RCC 7860 (cell line): ENCODE measurements around the gene VMO1.
"Not testable (repeated sequence)": the region's sequence is repeated elsewhere in the genome, so short reads cannot be mapped to it uniquely, and the experiment has no call there.

Source experiments
- DNase-seq: peaks from one replicate; pipeline ENCODE4 v3.0.0-alpha.2; 2015; ENCODE audit warnings: low spot score
- FAIRE-seq: peaks from 2 replicates; lab custom pipeline; 2012; peaks lifted over from hg19 to GRCh38; lab: Jason Lieb, UNC

The VMO1 gene, protein sequence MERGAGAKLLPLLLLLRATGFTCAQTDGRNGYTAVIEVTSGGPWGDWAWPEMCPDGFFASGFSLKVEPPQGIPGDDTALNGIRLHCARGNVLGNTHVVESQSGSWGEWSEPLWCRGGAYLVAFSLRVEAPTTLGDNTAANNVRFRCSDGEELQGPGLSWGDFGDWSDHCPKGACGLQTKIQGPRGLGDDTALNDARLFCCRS

DNA sequence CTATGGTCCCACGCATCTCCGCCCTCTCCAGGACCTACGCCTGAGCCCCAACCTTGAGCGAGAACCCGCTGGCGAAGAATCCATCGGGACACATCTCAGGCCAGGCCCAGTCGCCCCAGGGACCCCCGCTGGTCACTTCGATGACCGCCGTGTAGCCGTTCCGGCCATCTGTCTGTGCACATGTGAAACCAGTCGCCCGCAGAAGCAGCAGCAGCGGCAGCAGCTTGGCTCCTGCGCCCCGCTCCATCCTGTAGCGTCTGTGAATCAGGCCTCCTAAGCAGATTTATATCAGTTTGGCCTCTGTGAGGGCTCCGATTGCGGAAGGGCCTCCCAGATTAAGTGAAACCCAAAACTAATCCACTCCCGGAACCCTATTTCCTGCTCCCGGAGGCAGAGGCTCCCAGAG is at the start of gene VMO1:
Gene VMO1 (minus strand): TSS at position 259 of the 406 bp plus-strand sequence. CDS start 12 bp downstream, at position 247.
- DNase-seq (no peak), FAIRE-seq (no peak)

DNA sequence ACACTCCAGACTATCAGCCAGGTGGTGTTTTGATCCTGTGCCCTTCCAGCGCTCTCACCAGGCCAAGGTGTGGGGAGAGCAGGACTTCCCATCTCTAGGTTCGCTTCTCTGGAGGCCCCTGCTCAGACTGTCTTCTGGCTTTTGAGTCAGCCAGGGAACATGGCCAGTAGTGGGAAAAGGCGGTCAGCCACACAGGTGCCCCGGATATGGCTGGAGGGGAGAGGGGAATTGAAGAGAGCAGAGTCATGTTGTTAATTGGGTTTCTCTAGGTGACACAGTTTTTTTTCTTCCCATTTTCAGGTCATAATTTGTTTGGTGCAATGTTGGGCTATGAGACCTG is 48.5 kb upstream of the VMO1 start:
- DNase-seq (no peak), FAIRE-seq (no peak)

DNA sequence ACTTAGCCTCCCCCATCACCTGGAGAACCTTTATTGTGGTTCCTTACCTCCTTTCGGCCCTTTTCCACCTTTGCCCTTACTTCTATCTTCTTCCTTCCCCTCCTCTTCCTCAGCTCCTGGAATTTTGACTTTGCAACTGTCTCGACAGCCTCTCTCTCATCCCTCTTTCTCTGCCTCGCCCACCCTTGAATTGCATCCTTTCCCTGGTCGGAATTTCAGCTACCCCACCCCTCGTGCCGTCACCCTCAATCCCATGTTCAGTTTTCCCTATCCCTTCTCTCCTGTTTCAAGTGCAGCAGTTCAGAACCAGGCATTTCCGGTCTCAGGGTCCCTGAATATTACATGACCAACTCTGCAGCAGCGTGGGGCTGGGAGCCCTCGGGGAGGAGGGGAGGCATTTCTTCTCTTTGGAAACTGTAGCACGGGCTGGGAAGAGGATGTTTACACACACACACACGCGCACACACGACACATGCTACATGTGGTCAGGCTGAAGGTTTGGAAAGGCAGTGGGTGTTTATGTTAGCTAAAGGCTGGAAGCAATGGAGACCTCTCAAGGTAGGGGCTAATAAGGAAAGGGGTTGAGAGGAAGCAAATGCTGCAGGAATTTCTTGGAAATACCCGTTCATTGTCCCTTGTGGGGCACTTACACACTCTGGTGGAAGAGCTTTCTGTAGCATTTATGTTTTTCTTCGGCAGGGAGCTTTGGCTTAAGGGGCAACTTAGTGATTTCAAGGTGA is 47.9 kb upstream of the VMO1 start:
- DNase-seq (peak; percentile 5), FAIRE-seq (no peak)

DNA sequence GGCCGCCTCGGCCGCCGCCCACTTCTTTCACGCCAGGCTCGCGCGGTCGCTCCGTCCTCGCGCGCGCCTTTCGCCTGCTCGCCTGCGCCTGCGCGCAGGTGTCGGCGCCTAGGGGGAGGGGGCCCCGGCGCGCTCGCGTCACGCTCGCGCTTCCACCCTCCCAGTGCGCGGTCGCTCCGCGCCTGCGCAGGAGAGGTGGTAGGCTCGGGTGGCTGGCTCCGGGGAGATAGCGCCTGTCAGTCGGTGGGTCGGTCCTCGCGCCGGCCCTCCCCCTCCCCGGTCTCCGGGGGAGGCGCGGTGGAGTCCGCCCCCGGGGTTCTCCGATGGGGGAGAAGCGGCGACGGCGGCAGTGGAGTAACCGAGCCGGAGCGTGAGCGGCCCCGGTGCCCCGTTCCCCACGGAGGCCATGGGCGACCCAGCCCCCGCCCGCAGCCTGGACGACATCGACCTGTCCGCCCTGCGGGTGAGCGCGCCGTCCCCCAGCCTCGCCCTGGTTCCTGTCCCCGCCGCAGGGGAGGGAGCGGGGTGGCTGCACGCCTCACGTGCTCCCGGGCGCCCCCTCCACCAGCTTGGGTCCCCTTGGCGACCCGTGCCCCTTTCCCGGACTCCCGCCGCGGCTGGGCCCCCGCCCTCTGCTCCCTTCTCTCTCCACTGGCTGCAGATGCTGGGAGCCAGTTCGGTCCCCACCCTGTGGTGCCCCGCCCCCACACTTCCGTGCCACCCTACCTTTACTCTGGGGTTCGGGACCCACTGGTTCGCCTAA is 47.2 kb upstream of the VMO1 start, which contains the start of gene MINK1:
Gene MINK1 (plus strand): TSS at position 163 of the 763 bp plus-strand sequence. CDS start 244 bp downstream, at position 407.
- FAIRE-seq (no peak), DNase-seq (peak; percentile 86)

DNA sequence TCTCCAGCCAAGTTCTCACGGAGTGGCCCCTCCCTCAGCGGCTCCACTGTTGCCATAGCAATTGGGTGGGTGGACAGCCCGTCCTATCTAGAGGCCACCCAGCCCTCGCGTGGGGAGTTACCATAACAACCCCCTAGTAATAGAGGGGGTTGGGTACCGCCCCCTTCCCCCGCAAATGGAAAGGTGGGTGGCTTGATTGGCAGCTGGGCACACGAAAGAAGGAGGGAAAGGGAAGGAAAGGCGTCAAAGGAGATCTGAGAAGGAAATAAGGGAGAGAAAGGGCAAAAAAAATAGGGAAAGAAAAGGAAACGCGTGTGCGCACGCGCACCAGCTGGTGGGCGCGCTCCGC is 46.6 kb upstream of the VMO1 start:
- FAIRE-seq, DNase-seq: not testable (repeated sequence)

DNA sequence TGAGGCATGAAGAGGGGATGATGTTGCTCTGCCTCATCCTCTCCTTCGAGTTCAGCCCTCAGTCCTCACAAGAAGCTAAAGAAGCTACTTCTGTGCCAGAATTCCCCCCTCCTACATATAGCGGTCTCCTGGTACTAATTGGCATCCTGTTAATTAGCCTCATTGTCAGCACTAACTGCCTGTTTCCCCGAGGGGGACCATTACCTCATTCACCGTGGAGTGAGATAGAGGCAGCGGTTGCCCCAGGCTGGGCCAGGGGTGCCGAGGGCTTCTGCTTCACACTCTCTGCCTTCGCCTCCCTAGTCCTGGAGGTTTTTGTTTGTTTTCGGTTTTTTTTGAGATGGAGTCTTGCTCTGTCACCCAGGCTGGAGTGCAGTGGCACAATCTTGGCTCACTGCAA is 41.2 kb upstream of the VMO1 start:
- FAIRE-seq (no peak), DNase-seq (no peak)

DNA sequence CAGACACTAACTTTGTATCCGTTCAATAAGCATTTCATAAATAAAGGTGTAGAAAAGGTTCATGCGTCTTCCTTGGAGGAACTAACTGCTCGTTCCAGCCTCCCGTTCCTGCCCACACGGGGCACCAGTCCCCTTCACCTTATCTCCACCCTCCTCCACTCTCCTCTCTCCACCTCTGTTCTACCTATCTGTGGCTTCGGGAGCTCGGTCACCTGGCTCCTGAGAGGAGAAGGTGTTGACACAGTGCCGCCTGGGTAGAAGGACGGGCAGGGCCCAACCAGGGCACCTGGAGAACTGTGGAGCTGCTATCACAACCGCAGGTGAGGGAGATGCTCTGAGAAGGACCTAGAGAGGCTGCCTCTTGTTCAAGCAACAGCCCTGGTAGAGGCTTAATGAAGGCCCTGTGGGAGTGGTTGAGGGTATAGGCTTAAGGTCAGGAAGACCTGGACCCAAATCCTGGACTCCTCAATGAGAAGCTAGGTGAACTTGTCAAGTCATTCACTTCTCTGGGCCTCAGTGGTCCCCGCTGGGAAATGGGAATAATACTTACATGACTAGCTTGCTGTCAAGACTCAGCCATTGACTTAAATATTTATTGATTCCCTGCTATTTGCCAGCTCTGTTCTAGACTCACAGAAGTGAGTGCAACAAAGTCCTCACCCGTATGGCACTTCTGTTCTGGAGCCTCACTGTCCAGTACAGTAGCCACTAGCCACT is 37.4 kb upstream of the VMO1 start:
- no peak for DNase-seq
- no peak for FAIRE-seq

DNA sequence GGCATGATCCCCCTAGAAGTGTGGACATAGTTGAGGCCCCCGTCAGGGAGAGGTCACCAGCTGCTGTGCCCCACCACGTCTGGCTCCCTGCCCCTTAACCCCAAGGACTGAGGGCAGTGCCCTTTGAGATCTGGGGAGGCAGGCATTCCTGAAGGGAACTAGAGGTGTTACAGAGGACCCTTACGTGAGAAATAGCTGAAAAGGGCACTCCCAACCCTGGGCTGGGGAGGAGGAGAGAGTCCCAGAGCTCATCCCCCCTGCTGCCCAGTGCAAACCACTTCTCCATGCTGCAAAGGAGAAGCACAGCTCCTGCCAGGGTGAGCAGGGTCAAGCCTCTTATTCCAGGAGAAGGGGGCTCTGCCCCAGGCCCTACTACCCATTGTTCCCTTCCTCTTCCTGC is 36.7 kb upstream of the VMO1 start:
- DNase-seq (no peak), FAIRE-seq (no peak)

DNA sequence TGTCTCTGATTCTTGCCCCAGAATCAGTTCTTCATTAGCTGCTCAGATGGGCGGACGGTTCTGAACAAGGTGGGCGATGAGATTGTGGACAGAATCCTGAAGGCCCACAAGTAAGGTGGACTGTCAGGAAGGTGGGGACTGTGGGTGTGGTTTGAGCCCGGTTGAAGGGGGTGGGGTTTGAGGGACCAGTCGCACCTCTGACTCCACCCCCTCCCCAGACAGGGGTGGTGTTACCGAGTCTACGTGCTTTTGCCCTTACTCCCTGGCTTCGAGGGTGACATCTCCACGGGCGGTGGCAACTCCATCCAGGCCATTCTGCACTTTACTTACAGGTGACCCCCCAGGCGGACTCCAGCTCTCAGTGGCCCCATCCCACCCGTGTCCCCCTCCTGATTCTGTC is 32.1 kb upstream of the VMO1 start:
- DNase-seq = no peak
- FAIRE-seq = no peak

DNA sequence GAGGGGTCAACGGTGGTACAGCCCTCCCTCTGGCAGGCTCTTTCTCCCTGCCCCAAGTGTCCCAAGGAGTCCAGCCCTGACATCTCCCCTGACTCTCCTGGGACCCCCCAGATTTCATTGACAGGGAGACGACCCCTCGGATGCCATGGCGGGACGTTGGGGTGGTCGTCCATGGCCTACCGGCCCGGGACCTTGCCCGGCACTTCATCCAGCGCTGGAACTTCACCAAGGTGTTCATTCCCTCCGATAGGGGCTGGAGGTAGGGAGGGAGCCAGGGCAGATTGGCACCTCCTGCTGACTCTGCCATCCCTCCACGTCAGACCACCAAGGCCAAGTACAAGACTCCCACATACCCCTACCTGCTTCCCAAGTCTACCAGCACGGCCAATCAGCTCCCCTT is 30.7 kb upstream of the VMO1 start:
- FAIRE-seq = no peak
- no peak for DNase-seq

DNA sequence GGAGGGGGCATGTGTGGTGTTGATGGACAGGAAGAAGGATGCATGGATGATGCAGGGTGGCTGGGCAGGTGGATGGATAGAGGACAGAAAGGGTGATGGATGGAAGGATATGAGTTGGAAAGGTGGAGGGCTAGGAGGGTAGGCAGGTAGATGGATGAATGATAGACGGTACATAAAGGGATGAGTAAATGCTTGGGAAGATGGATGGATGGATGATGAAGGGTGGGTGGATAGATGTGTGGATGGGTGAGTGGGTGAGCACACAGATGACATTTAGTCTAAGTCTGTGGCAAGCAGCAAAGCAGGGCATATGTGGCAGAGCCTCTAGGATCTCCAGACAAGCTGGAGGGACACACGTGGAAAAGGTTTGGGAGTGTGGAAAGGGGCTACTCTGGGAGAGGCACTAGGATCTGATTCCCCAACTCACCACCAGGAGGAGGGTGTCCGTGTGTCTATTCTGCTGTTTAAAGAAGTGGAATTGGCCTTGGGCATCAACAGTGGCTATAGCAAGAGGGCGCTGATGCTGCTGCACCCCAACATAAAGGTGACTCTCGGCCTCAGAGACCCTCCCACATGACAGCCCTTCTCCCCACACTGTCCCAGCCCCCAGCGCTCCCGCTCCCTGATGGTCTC is 29.0 kb upstream of the VMO1 start:
- no peak for FAIRE-seq
- DNase-seq = no peak

DNA sequence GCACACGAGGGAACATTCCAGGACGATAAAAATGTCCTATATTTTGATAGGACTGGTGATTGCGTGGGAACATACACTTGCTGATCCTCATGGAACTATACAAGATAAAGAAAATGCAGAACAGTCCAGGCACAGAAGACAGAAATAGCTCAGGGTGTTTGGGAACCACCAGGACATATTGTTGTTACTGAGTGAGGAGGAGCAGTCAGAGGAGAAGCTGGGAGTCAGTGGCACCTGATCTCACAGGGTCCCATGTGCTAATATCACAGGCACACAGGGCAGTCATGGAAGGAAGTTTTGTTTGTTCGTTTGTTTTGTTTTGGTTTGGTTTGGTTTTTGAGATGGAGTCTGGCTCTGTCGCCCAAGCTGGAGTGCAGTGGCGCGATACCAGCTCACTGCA is 26.5 kb upstream of the VMO1 start:
- DNase-seq (no peak), FAIRE-seq (no peak)

DNA sequence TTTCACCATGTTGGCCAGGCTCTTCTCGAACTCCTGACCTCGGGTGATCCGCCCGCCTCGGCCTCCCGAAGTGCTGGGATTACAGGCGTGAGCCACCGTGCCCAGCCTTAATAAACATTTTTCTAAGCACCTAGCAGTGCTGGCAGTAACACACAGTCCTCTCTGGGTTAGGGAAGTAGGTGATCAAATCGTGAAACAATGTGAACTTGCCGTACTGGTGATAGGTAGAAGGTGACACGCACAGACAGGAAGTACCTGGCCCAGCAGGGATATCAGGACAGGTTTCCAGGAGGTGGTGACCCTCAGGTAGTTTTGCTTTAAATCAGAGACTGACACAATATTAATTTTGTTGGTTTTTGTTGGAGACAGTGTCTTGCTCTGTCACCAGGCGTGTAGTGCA is 25.3 kb upstream of the VMO1 start:
- FAIRE-seq = no peak
- no peak for DNase-seq

DNA sequence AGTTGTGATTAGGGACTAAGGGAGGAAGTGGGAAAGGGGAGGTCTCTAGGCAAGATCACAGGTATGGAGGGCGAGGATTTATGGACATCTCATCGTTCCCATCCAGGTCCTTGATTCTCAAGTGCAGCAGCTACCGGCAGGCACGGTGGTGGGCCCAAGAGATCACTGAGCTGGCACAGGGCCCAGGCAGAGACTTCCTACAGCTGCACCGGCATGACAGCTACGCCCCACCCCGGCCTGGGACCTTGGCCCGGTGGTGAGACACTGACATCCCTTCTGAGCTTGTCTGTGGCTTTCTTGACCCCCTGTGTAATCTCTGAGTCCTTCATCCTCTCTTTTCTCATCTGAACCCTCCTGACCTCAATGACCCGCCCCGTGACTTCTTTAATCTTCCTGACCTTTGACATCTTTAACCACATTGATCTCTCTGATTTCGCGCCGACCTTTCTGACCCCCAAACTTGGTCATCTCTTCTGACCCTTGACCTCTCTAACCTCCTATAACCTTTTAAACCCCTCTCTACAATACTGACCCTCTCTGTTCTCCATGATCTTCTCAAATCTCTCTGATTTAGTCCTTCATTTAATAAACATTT is 24.6 kb upstream of the VMO1 start:
- DNase-seq (no peak), FAIRE-seq (no peak)

DNA sequence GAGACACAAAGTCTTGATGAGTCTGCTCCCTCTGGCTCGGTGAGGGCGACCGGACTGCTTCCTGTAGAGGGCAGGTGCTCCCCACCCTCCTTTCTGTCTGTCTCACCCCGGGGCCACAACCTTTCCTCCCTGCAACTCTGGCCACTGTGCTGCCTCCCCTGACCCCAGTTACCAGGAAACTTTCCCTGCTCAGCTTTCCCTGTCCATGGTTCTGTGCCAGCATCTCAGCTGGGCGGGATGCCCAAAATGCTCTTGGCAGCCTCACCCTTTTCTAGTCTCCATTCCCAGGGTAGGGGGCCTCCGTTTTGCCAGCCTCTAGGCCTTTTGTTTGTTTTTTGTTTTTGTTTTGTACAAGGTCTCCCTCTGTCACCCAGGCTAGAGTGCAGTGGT is 22.2 kb upstream of the VMO1 start:
- no peak for FAIRE-seq
- DNase-seq = no peak

DNA sequence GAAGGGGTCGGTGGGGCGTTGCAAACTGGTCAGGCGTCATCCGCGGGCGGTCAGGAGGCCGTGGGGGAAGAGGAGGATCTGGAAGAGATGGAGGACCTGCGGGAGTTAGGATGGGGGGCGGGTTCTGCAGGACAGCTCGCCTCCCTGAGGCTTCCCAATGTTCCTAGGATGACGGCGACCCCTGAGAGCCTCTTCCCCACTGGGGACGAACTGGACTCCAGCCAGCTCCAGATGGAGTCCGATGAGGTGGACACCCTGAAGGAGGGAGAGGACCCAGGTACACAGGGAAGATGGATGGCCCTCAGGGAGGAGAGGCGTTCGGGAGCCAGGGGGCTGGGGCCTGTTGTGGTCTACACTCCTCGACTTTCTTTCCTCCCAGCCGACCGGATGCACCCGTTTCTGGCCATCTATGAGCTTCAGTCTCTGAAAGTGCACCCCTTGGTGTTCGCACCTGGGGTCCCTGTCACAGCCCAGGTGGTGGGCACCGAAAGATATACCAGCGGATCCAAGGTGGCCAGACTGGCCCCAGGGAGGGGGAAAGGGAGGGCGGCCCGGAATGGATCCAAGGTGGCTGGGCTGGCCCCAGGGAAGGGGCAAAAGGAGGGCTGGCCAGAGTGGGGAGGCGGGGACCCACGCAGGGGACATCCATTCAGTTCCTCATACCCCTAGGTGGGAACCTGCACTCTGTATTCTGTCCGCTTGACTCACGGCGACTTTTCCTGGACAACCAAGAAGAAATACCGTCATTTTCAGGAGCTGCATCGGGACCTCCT is 21.6 kb upstream of the VMO1 start:
- FAIRE-seq = no peak
- DNase-seq = no peak

DNA sequence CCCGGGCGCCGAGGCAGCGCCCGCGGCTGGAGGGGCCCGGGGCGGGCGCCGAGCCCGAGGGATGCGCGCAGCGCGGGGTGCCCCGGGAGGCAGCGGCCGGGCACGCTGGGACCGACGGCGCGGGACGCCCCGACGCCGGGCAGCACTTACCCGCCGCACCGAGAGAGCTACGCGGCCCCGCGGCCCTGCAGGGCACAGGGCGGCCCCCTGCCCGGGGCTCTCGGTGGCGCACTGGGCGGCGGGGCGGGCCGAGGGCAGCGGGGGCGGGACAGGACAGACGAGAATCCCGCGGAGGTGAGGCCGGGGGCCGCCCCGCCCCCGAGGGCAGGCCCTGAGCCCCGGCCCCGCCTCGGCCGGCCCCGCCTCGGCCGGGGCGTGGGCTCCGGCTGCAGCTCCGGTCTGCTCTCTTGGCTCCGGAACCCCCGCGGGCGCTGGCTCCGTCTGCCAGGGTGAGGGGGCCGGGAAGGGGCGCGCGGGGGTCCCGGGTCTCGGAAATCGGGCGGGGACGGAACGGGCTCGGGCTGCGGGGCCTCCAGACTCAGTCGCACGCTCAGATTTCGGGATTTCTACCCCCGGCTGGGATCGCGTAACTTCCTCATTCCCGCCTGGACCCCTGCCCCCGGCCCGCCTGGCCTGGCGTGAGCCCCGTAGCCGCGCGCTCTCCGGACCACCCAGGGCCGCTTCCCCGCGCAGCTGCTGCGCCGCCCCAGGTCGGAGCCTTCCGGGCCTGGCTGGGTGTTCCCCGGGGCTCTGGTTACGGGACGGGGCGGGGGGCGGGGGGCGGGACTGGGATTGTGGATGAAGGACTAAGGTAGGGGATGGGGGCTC is 20.8 kb upstream of the VMO1 start, which contains the start of gene PLD2:
Gene PLD2 (plus strand): TSS at position 376 of the 828 bp plus-strand sequence. CDS start 621 bp downstream, outside the sequence.
- FAIRE-seq (no peak), DNase-seq (peak; percentile 46)

DNA sequence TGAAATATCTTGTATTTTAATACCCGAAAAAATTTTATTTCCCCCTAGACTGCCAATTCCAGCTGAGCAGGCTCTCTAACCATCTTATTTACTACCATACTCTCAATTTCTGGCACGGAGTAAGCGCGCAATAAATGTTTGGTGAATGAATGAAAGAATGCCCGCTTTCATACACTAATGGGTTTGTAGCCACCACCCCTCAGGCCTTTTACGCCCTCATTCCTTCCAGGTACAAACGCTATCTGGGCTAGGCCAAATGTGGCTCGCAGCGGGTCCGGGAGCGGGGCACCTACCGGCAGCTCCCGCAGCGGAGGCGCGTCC is 20.3 kb upstream of the VMO1 start:
- FAIRE-seq (no peak), DNase-seq (no peak)

DNA sequence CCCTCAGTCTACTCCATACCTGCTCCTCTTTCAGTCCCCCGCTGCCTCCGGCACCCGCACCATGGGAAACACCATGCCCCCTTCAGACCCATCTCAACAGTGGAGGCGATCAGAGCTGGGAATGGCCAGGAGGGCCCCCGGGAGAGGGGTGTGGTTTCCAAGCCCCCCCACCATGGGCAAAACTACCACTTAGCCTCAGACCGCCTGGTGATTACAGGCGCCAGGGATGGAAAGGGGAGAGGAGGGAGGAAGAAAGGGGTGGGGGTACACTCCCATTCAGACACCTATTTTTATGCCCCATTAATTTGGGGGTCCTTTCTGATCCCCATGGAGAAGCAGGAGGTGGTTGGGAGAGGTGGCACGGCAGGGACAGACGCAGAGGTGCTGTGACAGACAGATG is 16.1 kb upstream of the VMO1 start, which contains the start of gene C17orf114:
Gene C17orf114 (minus strand): TSS at position 101 of the 400 bp plus-strand sequence.
- FAIRE-seq = no peak
- DNase-seq = no peak
